Hippocampal formation (tissue), 2 donors: ENCODE data around the gene PLCD3.

Source experiments
- DNase-seq, 2 donors: peaks; one replicate each; lab custom pipeline; 2025; lab: John Stamatoyannopoulos, UW

Gene PLCD3

GRCh38 chr17:45073414-45074070, 58.8 kb downstream of the PLCD3 start:
- peak in 1 of 2 donors; percentile 38 for DNase-seq

- no peak for DNase-seq
These were observed 61.5 kb downstream of the PLCD3 start for GRCh38 chr17:45070809-45071208.

GRCh38 chr17:45070001-45070400, 62.3 kb downstream of the PLCD3 start:
- no peak for DNase-seq

GRCh38 chr17:45067637-45068036, 64.7 kb downstream of the PLCD3 start:
- no peak for DNase-seq

- DNase-seq = no peak
These were observed 69.1 kb downstream of the PLCD3 start for GRCh38 chr17:45063198-45063597.

GRCh38 chr17:45061606-45062205, 70.6 kb downstream of the PLCD3 start:
- DNase-seq = no peak

GRCh38 chr17:45060797-45061605, 71.3 kb downstream of the PLCD3 start, which contains the start of gene NMT1:
NMT1 (plus strand) TSS chr17:45061317; CDS start chr17:45061330, 13 bp downstream.
- DNase-seq = peak; percentile 97 to 99

- no peak for DNase-seq
These were observed 71.9 kb downstream of the PLCD3 start for GRCh38 chr17:45060382-45060796.
